Thoracic aorta (tissue), 2 donors: Measurements from ENCODE around the gene TBX6. TPM values are rescaled to one million over a fixed set of nuclear protein-coding genes. Genes with fewer than 3 reads are reported as not detected.

ENCODE experiments used
- ATAC-seq: fragments of 150-250 bp; one replicate; pipeline ENCODE4 v1.8.0; 2017; ENCODE audit warnings: low read depth; ENCODE audit not compliant: insufficient number of reproducible peaks, low FRiP score
- DNase-seq: peaks from one replicate; pipeline ENCODE4 v3.0.0-alpha.2; 2020; ENCODE audit warnings: low spot score
- H3K27ac ChIP-seq, 2 donors: fragments of 200-600 bp; sonication (generic); 1 replicate in 1 of 2; 2 replicates in 1 of 2; pipeline ENCODE4 v1.5.1; 2016; ENCODE audit warnings: mild to moderate bottlenecking in 2 of 2, moderate library complexity in 2 of 2
- H3K27me3 ChIP-seq: fragments of 200-600 bp; sonication (generic); replicated peaks from 2 replicates; pipeline ENCODE4 v1.6.0; 2016; ENCODE audit warnings: mild to moderate bottlenecking; ENCODE audit not compliant: insufficient read depth
- H3K36me3 ChIP-seq: fragments of 200-600 bp; sonication (generic); one replicate; pipeline ENCODE4 v1.5.1; 2016
- H3K4me1 ChIP-seq, 2 donors: fragments of 200-600 bp; sonication (generic); 1 replicate in 1 of 2; 2 replicates in 1 of 2; pipeline versions ENCODE4 v1.5.1 to v1.6.0; 2016; ENCODE audit warnings: low read depth in 2 of 2, mild to moderate bottlenecking in 1 of 2; ENCODE audit not compliant: control insufficient read depth in 1 of 2
- H3K4me3 ChIP-seq: fragments of 200-600 bp; sonication (generic); 2 replicates; pipeline ENCODE4 v1.5.1; 2016; ENCODE audit warnings: mild to moderate bottlenecking
- H3K9me3 ChIP-seq: fragments of 200-600 bp; sonication (generic); 2 replicates; pipeline ENCODE4 v1.5.1; 2016
- CTCF ChIP-seq: fragments of 200-600 bp; sonication (generic); IDR thresholded peaks from one replicate; pipeline ENCODE4 v1.5.1; 2019; ENCODE audit warnings: antibody characterized with exemption
- total RNA-seq, 2 donors: library from RNA; depleted of rRNA; stranded (reverse); fragments of >200 nt; gene quantifications; one replicate each; pipeline versions ENCODE4 v1.1.0 to v1.2.3, GENCODE V29; 2016

The TBX6 gene
- total RNA-seq, 2 donors from 2014 or later, result 0.56 TPM; not detected in 1

- peaks cover 24 to 54% of the 10 kb centered on the region in 2 donors for H3K4me1 ChIP-seq
- no peak for TF ChIP-seq CTCF
- H3K36me3 ChIP-seq, result peaks cover 12% of the 10 kb centered on the region
- peaks cover 13% of the 10 kb centered on the region for H3K9me3 ChIP-seq
- H3K4me3 ChIP-seq, result peak overlapping the region; percentile 88
- peak overlapping the region; percentile 91 to 92 for H3K27ac ChIP-seq
- no peak for DNase-seq
- ATAC-seq, result no peak
- H3K27me3 ChIP-seq, result no peaks in the 10 kb centered on the region
Measured at GRCh38 chr16:30094541-30095165, 2.9 kb upstream of the TBX6 start.

- Histone ChIP-seq H3K27me3 (no peaks in the 10 kb centered on the region), H3K36me3 (peaks cover 12% of the 10 kb centered on the region), H3K27ac (peak overlapping the region; percentile 65 to 77), H3K4me3 (peak overlapping the region; percentile 73), H3K9me3 (peaks cover 7% of the 10 kb centered on the region), H3K4me1 (peaks cover 24 to 54% of the 10 kb centered on the region in 2 donors)
- DNase-seq, result no peak
- no peak for ATAC-seq
- TF ChIP-seq CTCF, result no peak
Measured at GRCh38 chr16:30092373-30093010, 768 bp upstream of the TBX6 start.

- H3K27ac ChIP-seq, result peak overlapping the region in 1 of 2 donors; percentile 41
- peaks cover 24 to 45% of the 10 kb centered on the region in 2 donors for H3K4me1 ChIP-seq
- H3K27me3 ChIP-seq, result no peaks in the 10 kb centered on the region
- DNase-seq (no peak), ATAC-seq (no peak)
- H3K9me3 ChIP-seq, result no peaks in the 10 kb centered on the region
- H3K4me3 ChIP-seq, result peak overlapping the region; percentile 73
- no peak for TF ChIP-seq CTCF
- peaks cover 12% of the 10 kb centered on the region for H3K36me3 ChIP-seq
Measured at GRCh38 chr16:30090610-30091331, 953 bp downstream of the TBX6 start.

GRCh38 chr16:30088832-30089624 lies 2.7 kb downstream of the TBX6 start:
- DNase-seq (no peak), ATAC-seq (no peak)
- no peak for TF ChIP-seq CTCF
- Histone ChIP-seq H3K27me3 (no peaks in the 10 kb centered on the region), H3K4me3 (no peak overlapping the region), H3K4me1 (peaks cover 15 to 32% of the 10 kb centered on the region in 2 donors), H3K36me3 (peaks cover 19% of the 10 kb centered on the region), H3K9me3 (no peaks in the 10 kb centered on the region), H3K27ac (no peak overlapping the region)
